ENCODE results near the gene GCA.

GRCh38 chr2:162297925-162298552, 45.9 kb upstream of the GCA start:
- TF ChIP-seq REST (IDR thresholded peaks at IDR 0.05; ENCODE audit: insufficient read depth in 1 of 2, low read depth in 2 of 2, low read length in 2 of 2) (no peak), POLR2AphosphoS5 (IDR thresholded peaks at IDR 0.05; ENCODE audit: low read depth, low read length) (no peak), SIN3A (IDR thresholded peaks at IDR 0.05; ENCODE audit: borderline replicate concordance, insufficient read depth, low read length) (no peak), TAF1 (IDR thresholded peaks at IDR 0.05; ENCODE audit: borderline replicate concordance, insufficient read depth, low read length) (no peak), FOXP2 (optimal IDR thresholded peaks at IDR 0.05; ENCODE audit: borderline replicate concordance, extremely low read depth, extremely low read length, insufficient read depth) (no peak)
